SK-N-SH (cell line): Measurements from ENCODE around the gene ING5. TPM values are rescaled to one million over a fixed set of nuclear protein-coding genes. Genes with fewer than 3 reads are reported as not detected.
A peak's percentile ranks its signal among the peaks of the same experiment; 100 is the strongest.

Experiments
- CTCF ChIA-PET: fragments of 300-600, 350-600 bp; formaldehyde crosslinking; extraction: SDS; loops from one replicate; lab custom pipeline; 2021; lab: Yijun Ruan, JAX
- POLR2A ChIA-PET: fragments of 350-600 bp; sonication (Branson Sonifier 250); formaldehyde crosslinking; extraction: SDS; loops from one replicate; lab custom pipeline; 2020; ENCODE audit warnings: antibody characterized with exemption, inconsistent platforms; lab: Yijun Ruan, JAX
- DNase-seq: peaks from one replicate; pipeline ENCODE4 v3.0.0; 2012
- H2AFZ ChIP-seq: fragments of 200-600 bp; sonication (generic); 2 replicates; pipeline ENCODE4 v1.8.1; 2016; ENCODE audit warnings: antibody characterized with exemption, mild to moderate bottlenecking, low read depth
- H3F3A ChIP-seq: fragments of 200-600 bp; sonication (generic); replicated peaks from 2 replicates; pipeline ENCODE3; 2016; ENCODE audit warnings: antibody characterized with exemption, mild to moderate bottlenecking; ENCODE audit not compliant: insufficient read depth
- H3K27ac ChIP-seq, 2 experiments: fragments of 200-500 bp in 1 of 2; fragments of 200-600 bp in 1 of 2; sonication (Bioruptor generic) in 1 of 2; sonication (generic), shearing (Covaris generic) in 1 of 2; 2 replicates each; pipeline versions ENCODE4 v1.5.1 to v1.6.1; 2014 to 2016; ENCODE audit warnings: low read depth in 2 of 2, inconsistent platforms in 1 of 2, low read length in 1 of 2, mild to moderate bottlenecking in 1 of 2, mixed read lengths in 1 of 2
- H3K27me3 ChIP-seq: fragments of 200-600 bp; sonication (generic), shearing (Covaris generic); 2 replicates; pipeline ENCODE4 v1.6.1; 2016; ENCODE audit warnings: mixed run types; ENCODE audit not compliant: insufficient read depth
- H3K36me3 ChIP-seq, 2 experiments: fragments of 200-500 bp in 1 of 2; fragments of 200-600 bp in 1 of 2; sonication (Bioruptor generic) in 1 of 2; sonication (generic) in 1 of 2; replicated peaks in 1 of 2; 2 replicates each; pipeline versions ENCODE3 to v1.5.1; 2014 to 2016; ENCODE audit warnings: low read length in 1 of 2, mild to moderate bottlenecking in 1 of 2; ENCODE audit not compliant: insufficient read depth in 2 of 2, control insufficient read depth in 1 of 2
- H3K4me1 ChIP-seq, 2 experiments: fragments of 200-500 bp in 1 of 2; fragments of 200-600 bp in 1 of 2; sonication (Bioruptor generic) in 1 of 2; sonication (generic), shearing (Covaris generic) in 1 of 2; 2 replicates each; pipeline versions ENCODE4 v1.5.1 to v1.6.1; 2014 to 2016; ENCODE audit warnings: low read depth in 1 of 2, low read length in 1 of 2, mixed run types in 1 of 2; ENCODE audit not compliant: insufficient read depth in 2 of 2, control insufficient read depth in 1 of 2
- H3K4me2 ChIP-seq: fragments of 200-600 bp; sonication (generic), shearing (Covaris generic); 2 replicates; pipeline ENCODE4 v1.6.1; 2017; ENCODE audit warnings: mixed run types
- H3K4me3 ChIP-seq, 2 experiments: fragments of 200-500 bp in 1 of 2; fragments of 200-600 bp in 1 of 2; sonication (Bioruptor generic) in 1 of 2; sonication (generic), shearing (Covaris generic) in 1 of 2; 2 replicates each; pipeline versions ENCODE4 v1.5.1 to v1.8.1; 2014 to 2016; ENCODE audit warnings: low read depth in 2 of 2, inconsistent platforms in 1 of 2, low read length in 1 of 2, mild to moderate bottlenecking in 1 of 2, mixed read lengths in 1 of 2, moderate library complexity in 1 of 2
- H3K79me2 ChIP-seq: fragments of 200-600 bp; sonication (generic); 2 replicates; pipeline ENCODE4 v1.8.1; 2017; ENCODE audit warnings: mild to moderate bottlenecking; ENCODE audit not compliant: insufficient read depth
- H3K9ac ChIP-seq: fragments of 200-600 bp; sonication (generic); 2 replicates; pipeline ENCODE4 v1.6.1; 2017; ENCODE audit warnings: mixed run types
- H3K9me2 ChIP-seq: fragments of 200-600 bp; sonication (generic); 2 replicates; pipeline ENCODE4 v1.6.1; 2017; ENCODE audit warnings: mixed run types
- H3K9me3 ChIP-seq: fragments of 200-600 bp; sonication (generic); 2 replicates; pipeline ENCODE4 v1.6.1; 2017; ENCODE audit warnings: mixed run types, mild to moderate bottlenecking, moderate library complexity
- H4K20me1 ChIP-seq: fragments of 200-600 bp; sonication (generic); 2 replicates; pipeline ENCODE4 v1.6.1; 2017; ENCODE audit warnings: mild to moderate bottlenecking, mixed run types; ENCODE audit not compliant: insufficient read depth
- CHD2 ChIP-seq: fragments of 150-350 bp; IDR thresholded peaks from 2 replicates; pipeline ENCODE4 v1.6.1; 2018; ENCODE audit warnings: low read length; ENCODE audit not compliant: partially characterized antibody
- CTCF ChIP-seq: fragments of 200-600 bp; sonication (generic); IDR thresholded peaks from 2 replicates; pipeline ENCODE4 v1.6.1; 2017; ENCODE audit warnings: antibody characterized with exemption, mild to moderate bottlenecking, moderate library complexity
- EP300 ChIP-seq, 2 experiments: IDR thresholded peaks; 2 replicates each; pipeline versions ENCODE4 v1.4.0 to v1.6.1; 2012; ENCODE audit warnings: borderline replicate concordance in 1 of 2, low read depth in 1 of 2, low read length in 1 of 2
- EZH2phosphoT487 ChIP-seq: fragments of 200-600 bp; sonication (generic); IDR thresholded peaks from 2 replicates; pipeline ENCODE4 v1.6.1; 2017; ENCODE audit warnings: low read depth, mixed run types, mild to moderate bottlenecking, antibody characterized with exemption, moderate library complexity, borderline replicate concordance
- FOSL2 ChIP-seq: IDR thresholded peaks from 2 replicates; pipeline ENCODE4 v1.4.0; 2012; ENCODE audit warnings: low read depth, mild to moderate bottlenecking, moderate library complexity, borderline replicate concordance
- GABPA ChIP-seq: IDR thresholded peaks from 2 replicates; pipeline ENCODE4 v1.4.0; 2012; ENCODE audit warnings: low read depth, mild to moderate bottlenecking
- GATA2 ChIP-seq: sonication (generic); formaldehyde crosslinking; IDR thresholded peaks from 2 replicates; pipeline ENCODE4 v1.5.0; 2020; ENCODE audit warnings: mild to moderate bottlenecking, missing genetic modification reagents
- IRF3 ChIP-seq: fragments of 150-350 bp; IDR thresholded peaks from 2 replicates; pipeline ENCODE4 v1.6.1; 2016; ENCODE audit warnings: mild to moderate bottlenecking, low read depth, low read length
- JUND ChIP-seq: IDR thresholded peaks from 2 replicates; pipeline ENCODE4 v1.4.0; 2012
- MAX ChIP-seq: IDR thresholded peaks from 2 replicates; pipeline ENCODE4 v1.4.0; 2012; ENCODE audit warnings: low read depth
- POLR2AphosphoS5 ChIP-seq: IDR thresholded peaks from 2 replicates; pipeline ENCODE4 v1.6.1; 2012; ENCODE audit warnings: low read depth, low read length
- RAD21 ChIP-seq: IDR thresholded peaks from 2 replicates; pipeline ENCODE4 v1.6.1; 2012; ENCODE audit warnings: mild to moderate bottlenecking, low read length
- REST ChIP-seq: IDR thresholded peaks from 2 replicates; pipeline ENCODE4 v1.6.1; 2012; ENCODE audit warnings: mild to moderate bottlenecking, low read depth, low read length, moderate library complexity
- RFX5 ChIP-seq: IDR thresholded peaks from 2 replicates; pipeline ENCODE4 v1.6.1; 2012; ENCODE audit warnings: mild to moderate bottlenecking, improper control_type of control experiment, low read length
- SIN3A ChIP-seq: IDR thresholded peaks from 2 replicates; pipeline ENCODE4 v1.6.1; 2012; ENCODE audit warnings: low read depth, mild to moderate bottlenecking, low read length, moderate library complexity, borderline replicate concordance
- SMC3 ChIP-seq: IDR thresholded peaks from 2 replicates; pipeline ENCODE4 v1.6.1; 2012; ENCODE audit warnings: low read depth, low read length, improper control_type of control experiment
- TAF1 ChIP-seq: IDR thresholded peaks from 2 replicates; pipeline ENCODE4 v1.6.1; 2012; ENCODE audit warnings: low read depth, mild to moderate bottlenecking, low read length, moderate library complexity, borderline replicate concordance
- YY1 ChIP-seq: IDR thresholded peaks from 2 replicates; pipeline ENCODE4 v1.4.0; 2012; ENCODE audit warnings: low read depth, mild to moderate bottlenecking
- WGBS: methylation state at CpG from one replicate; pipeline ENCODE4 v1.1.6; 2017; ENCODE audit warnings: low lambda C conversion rate; 5-methylcytosine and 5-hydroxymethylcytosine counted together
- polyA plus RNA-seq, 3 experiments: library from polyadenylated mRNA; depleted of rRNA; stranded (reverse); fragments of >200 nt; gene quantifications; 2 replicates each; pipeline ENCODE4 v1.2.3, GENCODE V29; 2012

Gene ING5
- polyA plus RNA-seq, 1 of the 3 experiments (the other 2 are of a cell fraction), result 56.3 TPM

- CTCF ChIA-PET, result interaction anchor here (1.1 to 4.7 kb wide), 6 partner anchors 14 to 142 kb away, joined by 3 to 37 read pairs (median 9); partner anchors contain the start of gene ING5
- H3K27ac ChIP-seq, result no peak overlapping the region
- TF ChIP-seq POLR2AphosphoS5 (no peak), IRF3 (no peak), GABPA (no peak), MAX (no peak), RAD21 (no peak), TAF1 (no peak), SIN3A (no peak), GATA2 (CRISPR knock-in tag) (no peak)
- peaks cover 22% of the 10 kb centered on the region for H4K20me1 ChIP-seq
- DNase-seq, result no peak
- peaks cover 0 to 2% of the 10 kb centered on the region in 2 experiments; a peak in 1 of 4 replicates for H3K4me1 ChIP-seq
- no peak overlapping the region for H3K4me3 ChIP-seq
- no peaks in the 10 kb centered on the region for H3K27me3 ChIP-seq
- POLR2A ChIA-PET, result no interaction called here
- H3F3A ChIP-seq, result no peaks in the 10 kb centered on the region
- H3K36me3 ChIP-seq, result peaks cover 4 to 7% of the 10 kb centered on the region in 2 experiments
- no peak overlapping the region for H3K9ac ChIP-seq
- H3K79me2 ChIP-seq, result peaks cover 43% of the 10 kb centered on the region; the same call in 1 of the 2 replicates
- H3K9me3 ChIP-seq, result no peaks in the 10 kb centered on the region
- no peaks in the 10 kb centered on the region for H3K9me2 ChIP-seq
- WGBS, result 77% methylated on average over 2 of the region's 3 CpGs
- H3K4me2 ChIP-seq, result peak overlapping the region; percentile 99; the same call in 1 of the 2 replicates
- H2AFZ ChIP-seq, result no peak overlapping the region
Observed at GRCh38 chr2:241736111-241736510, 34.3 kb downstream of the ING5 start.

- 81% methylated on average over 4 of the region's 17 CpGs for WGBS
- POLR2A ChIA-PET, result no interaction called here
- Histone ChIP-seq H3K79me2 (peaks cover 43% of the 10 kb centered on the region; the same call in 1 of the 2 replicates), H2AFZ (no peak overlapping the region), H3K27ac (no peak overlapping the region), H3K4me1 (peaks cover 0 to 2% of the 10 kb centered on the region in 2 experiments; a peak in 1 of 4 replicates), H4K20me1 (peaks cover 32% of the 10 kb centered on the region), H3F3A (no peaks in the 10 kb centered on the region), H3K4me3 (no peak overlapping the region), H3K9ac (no peak overlapping the region), H3K9me3 (no peaks in the 10 kb centered on the region), H3K4me2 (no peak overlapping the region), H3K36me3 (peaks cover 4 to 7% of the 10 kb centered on the region in 2 experiments)
- CTCF ChIA-PET, result no interaction called here
- DNase-seq, result no peak
- TF ChIP-seq REST (no peak), MAX (no peak), CTCF (no peak), GABPA (no peak), RFX5 (no peak), CHD2 (no peak), JUND (no peak), EP300 (IDR thresholded peaks at IDR 0.05; ENCODE audit: borderline replicate concordance in 1 of 2, low read depth in 1 of 2, low read length in 1 of 2) (no peak), RAD21 (no peak), EZH2phosphoT487 (no peak), YY1 (no peak), SMC3 (no peak), FOSL2 (no peak)
- TF ChIP-seq, all 33 proteins: peak for 0
- H3K27me3 ChIP-seq, result no peaks in the 10 kb centered on the region
- H3K9me2 ChIP-seq, result no peaks in the 10 kb centered on the region
Observed at GRCh38 chr2:241738040-241738686, 36.3 kb downstream of the ING5 start.
